ENCODE data around the gene IGLL5. TPM values are rescaled to one million over a fixed set of nuclear protein-coding genes. Genes with fewer than 3 reads are reported as not detected.

Gene IGLL5
- total and polyA plus RNA-seq, 2 experiments from 2014 or later: not detected

DNA sequence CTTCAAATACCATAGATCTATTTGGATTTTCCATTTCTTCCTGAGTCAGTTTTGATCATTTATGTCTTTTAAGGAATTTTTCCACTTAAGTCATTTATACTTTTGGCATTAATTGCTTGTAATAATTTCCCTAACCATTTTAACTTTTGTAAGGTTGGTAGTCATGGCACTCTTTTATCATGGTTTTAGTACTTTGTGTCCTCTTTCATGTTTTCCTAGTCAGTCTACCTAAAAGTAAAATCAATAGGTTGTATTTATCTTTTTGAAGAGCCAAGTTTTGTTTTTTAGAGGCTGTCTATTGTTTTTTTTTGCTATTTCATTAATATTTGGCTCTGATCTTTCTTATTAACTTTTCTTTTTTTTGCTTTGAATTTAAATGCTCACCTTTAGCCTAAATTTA is 45.5 kb upstream of the IGLL5 start:
- Histone ChIP-seq H3K27ac (no peak overlapping the region), H3K4me3 (no peak overlapping the region), H3K4me1 (ENCODE audit: low read depth) (no peaks in the 10 kb centered on the region), H3K9me3 (ENCODE audit: low read depth) (no peaks in the 10 kb centered on the region), H3K36me3 (no peaks in the 10 kb centered on the region), H3K27me3 (no peaks in the 10 kb centered on the region)
- DNase-seq (ENCODE audit: low read depth in 1 of 2, low spot score in 1 of 2): no peak
- TF ChIP-seq, protein P1, sequence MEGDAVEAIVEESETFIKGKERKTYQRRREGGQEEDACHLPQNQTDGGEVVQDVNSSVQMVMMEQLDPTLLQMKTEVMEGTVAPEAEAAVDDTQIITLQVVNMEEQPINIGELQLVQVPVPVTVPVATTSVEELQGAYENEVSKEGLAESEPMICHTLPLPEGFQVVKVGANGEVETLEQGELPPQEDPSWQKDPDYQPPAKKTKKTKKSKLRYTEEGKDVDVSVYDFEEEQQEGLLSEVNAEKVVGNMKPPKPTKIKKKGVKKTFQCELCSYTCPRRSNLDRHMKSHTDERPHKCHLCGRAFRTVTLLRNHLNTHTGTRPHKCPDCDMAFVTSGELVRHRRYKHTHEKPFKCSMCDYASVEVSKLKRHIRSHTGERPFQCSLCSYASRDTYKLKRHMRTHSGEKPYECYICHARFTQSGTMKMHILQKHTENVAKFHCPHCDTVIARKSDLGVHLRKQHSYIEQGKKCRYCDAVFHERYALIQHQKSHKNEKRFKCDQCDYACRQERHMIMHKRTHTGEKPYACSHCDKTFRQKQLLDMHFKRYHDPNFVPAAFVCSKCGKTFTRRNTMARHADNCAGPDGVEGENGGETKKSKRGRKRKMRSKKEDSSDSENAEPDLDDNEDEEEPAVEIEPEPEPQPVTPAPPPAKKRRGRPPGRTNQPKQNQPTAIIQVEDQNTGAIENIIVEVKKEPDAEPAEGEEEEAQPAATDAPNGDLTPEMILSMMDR (IDR thresholded peaks at IDR 0.05; ENCODE audit: low read depth, low read length): no peak

DNA sequence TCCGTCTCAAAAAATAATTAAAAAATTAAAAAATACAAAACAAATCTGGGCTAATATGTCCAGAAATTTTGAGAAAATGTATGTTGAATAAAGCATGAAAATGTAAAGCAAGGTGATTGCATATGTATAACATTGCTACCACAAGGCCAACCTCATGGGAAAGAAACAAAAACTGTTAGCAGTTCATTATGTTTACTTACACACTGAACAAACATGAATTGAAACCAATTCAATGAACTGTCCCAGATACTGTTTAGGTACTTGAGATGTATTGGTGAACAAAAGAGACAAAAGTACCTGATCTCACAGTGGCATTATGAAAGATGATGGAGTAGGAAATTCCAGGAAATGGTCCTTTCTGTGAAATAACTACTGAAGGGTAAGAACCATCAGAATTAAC is 43.8 kb upstream of the IGLL5 start:
- TF ChIP-seq, protein P1 (IDR thresholded peaks at IDR 0.05; ENCODE audit: low read depth, low read length): no peak
- no peaks in the 10 kb centered on the region for H3K36me3 ChIP-seq
- H3K27ac ChIP-seq: no peak overlapping the region
- no peaks in the 10 kb centered on the region for H3K4me1 ChIP-seq (ENCODE audit: low read depth)
- H3K4me3 ChIP-seq: no peak overlapping the region
- no peaks in the 10 kb centered on the region for H3K9me3 ChIP-seq (ENCODE audit: low read depth)
- no peak for DNase-seq (ENCODE audit: low read depth in 1 of 2, low spot score in 1 of 2)
- H3K27me3 ChIP-seq: no peaks in the 10 kb centered on the region

DNA sequence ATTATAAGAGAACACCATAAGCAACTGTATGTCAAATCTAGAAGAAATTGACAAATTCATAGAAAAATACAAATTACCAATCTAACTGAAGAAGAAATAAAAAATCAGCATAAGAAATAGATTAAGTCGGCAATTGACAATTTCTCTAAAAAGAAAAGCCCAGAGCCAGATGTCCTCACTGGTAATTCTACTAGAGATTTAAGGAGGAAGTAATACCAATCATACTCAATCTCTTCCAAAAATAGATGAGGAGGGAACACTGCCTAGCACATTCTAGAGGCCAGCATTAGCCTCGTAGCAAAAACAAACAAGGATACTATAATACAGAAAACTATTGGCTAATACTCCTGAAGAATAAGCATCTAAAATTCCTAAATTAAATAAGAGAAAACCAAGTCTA is 40.4 kb upstream of the IGLL5 start:
- Histone ChIP-seq H3K4me3 (no peak overlapping the region), H3K27ac (no peak overlapping the region), H3K9me3 (ENCODE audit: low read depth) (no peaks in the 10 kb centered on the region), H3K36me3 (no peaks in the 10 kb centered on the region), H3K27me3 (no peaks in the 10 kb centered on the region), H3K4me1 (ENCODE audit: low read depth) (no peaks in the 10 kb centered on the region)
- no peak for DNase-seq (ENCODE audit: low read depth in 1 of 2, low spot score in 1 of 2)
- TF ChIP-seq, protein P1 (IDR thresholded peaks at IDR 0.05; ENCODE audit: low read depth, low read length): no peak

DNA sequence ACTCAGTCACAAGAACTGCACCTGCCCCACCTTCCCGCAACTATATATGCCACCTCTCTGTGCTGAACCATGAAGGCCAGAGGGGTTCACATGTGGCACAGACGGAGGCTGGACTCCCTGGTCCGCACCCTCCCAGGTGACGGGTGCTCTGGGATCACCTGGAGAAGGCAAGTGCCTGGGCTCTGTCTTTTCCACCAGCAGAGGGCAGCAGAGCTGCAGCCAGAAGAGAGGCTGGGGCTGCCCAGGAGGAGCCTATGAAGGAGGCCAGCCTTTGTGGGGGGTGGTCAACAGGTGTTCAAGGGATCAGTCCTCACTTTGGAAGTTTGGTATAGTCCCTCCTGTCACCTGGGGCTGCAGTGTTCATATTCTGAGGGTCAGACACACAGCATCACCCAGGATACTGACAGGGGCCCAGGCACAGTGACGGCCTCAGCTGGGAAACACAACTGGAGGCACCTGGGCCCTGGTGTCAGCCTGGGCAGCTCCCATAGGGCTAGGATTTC is 39.2 kb upstream of the IGLL5 start:
- H3K9me3 ChIP-seq (ENCODE audit: low read depth): no peaks in the 10 kb centered on the region
- H3K36me3 ChIP-seq: no peaks in the 10 kb centered on the region
- no peaks in the 10 kb centered on the region for H3K4me1 ChIP-seq (ENCODE audit: low read depth)
- TF ChIP-seq, protein P1 (IDR thresholded peaks at IDR 0.05; ENCODE audit: low read depth, low read length): peak; percentile 99
- no peaks in the 10 kb centered on the region for H3K27me3 ChIP-seq
- peak in 1 of 2 donors; percentile 61 for DNase-seq (ENCODE audit: low read depth in 1 of 2, low spot score in 1 of 2)
- H3K4me3 ChIP-seq: no peak overlapping the region
- no peak overlapping the region for H3K27ac ChIP-seq

DNA sequence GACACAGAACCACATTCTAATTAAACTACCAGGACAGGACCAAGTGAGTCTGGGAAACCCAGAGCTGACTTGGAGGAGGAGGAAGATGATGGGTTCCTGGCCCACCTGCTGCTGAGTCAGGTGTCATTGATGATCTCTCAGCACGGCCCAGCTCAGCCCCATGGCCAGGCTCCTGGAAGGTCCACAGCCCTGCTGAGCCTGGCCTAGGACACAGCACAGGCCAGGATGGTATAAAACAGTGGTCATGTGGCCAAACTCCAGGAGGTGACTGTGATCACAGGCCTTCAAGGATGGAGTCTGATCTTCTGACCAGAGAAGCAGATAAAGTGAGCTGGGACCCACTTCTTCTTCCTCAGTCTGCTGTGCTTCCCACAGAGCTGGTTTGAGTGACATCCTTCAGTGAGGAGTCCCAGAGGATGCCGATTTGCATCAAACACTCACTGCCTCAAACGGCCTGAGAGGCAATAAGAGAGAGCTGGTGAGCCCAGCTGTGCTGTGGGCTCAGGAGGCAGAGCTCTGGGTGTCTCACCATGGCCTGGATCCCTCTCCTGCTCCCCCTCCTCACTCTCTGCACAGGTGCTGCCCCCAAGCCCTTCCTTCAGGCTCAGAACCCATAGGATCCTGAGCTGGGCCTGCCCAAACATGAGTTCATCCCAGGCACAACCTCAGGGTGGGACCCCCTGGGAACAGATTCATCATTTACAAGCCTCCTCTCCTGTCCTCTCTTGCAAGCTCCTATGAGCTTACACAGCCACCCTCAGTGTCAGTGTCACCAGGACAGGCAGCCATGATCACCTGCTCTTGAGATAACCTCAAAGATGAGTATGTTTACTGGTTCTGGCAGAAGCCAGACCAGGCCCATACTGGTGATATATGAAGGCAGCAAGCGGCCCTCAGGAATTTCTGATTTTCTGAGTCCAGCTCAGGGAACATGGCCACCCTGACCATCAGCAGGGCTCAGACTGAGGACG is 37.7 kb upstream of the IGLL5 start:
- Histone ChIP-seq H3K4me1 (ENCODE audit: low read depth) (no peaks in the 10 kb centered on the region), H3K4me3 (no peak overlapping the region), H3K36me3 (no peaks in the 10 kb centered on the region), H3K27ac (no peak overlapping the region), H3K27me3 (no peaks in the 10 kb centered on the region), H3K9me3 (ENCODE audit: low read depth) (no peaks in the 10 kb centered on the region)
- no peak for DNase-seq (ENCODE audit: low read depth in 1 of 2, low spot score in 1 of 2)
- TF ChIP-seq, protein P1 (IDR thresholded peaks at IDR 0.05; ENCODE audit: low read depth, low read length): no peak
